NOMO-1 treated with DMSO at 0.1 percent for 48 hours (cell line): ENCODE results near the gene ABHD17B.

ENCODE experiments used
- DNase-seq: peaks from one replicate; lab custom pipeline; 2025; ENCODE audit not compliant: unreplicated experiment; lab: John Stamatoyannopoulos, UW

Gene ABHD17B

GRCh38 chr9:71879644-71880174 is 31.3 kb downstream of the ABHD17B start:
- DNase-seq = no peak

GRCh38 chr9:71878327-71879274 is 32.4 kb downstream of the ABHD17B start:
- DNase-seq = no peak

GRCh38 chr9:71876829-71877228 is 34.2 kb downstream of the ABHD17B start:
- DNase-seq = no peak

GRCh38 chr9:71876106-71876505 is 34.9 kb downstream of the ABHD17B start:
- DNase-seq = no peak

- DNase-seq = no peak
Measured at GRCh38 chr9:71875345-71875744, 35.6 kb downstream of the ABHD17B start.

GRCh38 chr9:71863631-71864030 is 47.4 kb downstream of the ABHD17B start:
- DNase-seq = no peak

- no peak for DNase-seq
Measured at GRCh38 chr9:71861618-71862017, 49.4 kb downstream of the ABHD17B start.

- DNase-seq = no peak
Measured at GRCh38 chr9:71859939-71860338, 51.1 kb downstream of the ABHD17B start.

GRCh38 chr9:71858812-71859211 is 52.2 kb downstream of the ABHD17B start:
- DNase-seq = no peak

GRCh38 chr9:71858102-71858798 is 52.7 kb downstream of the ABHD17B start:
- no peak for DNase-seq

- DNase-seq = no peak
Measured at GRCh38 chr9:71857159-71857558, 53.8 kb downstream of the ABHD17B start.

- DNase-seq = no peak
Measured at GRCh38 chr9:71854811-71855210, 56.2 kb downstream of the ABHD17B start.

- DNase-seq = no peak
Measured at GRCh38 chr9:71853084-71853483, 57.9 kb downstream of the ABHD17B start.

GRCh38 chr9:71850996-71851395 is 60.0 kb downstream of the ABHD17B start:
- no peak for DNase-seq

- no peak for DNase-seq
Measured at GRCh38 chr9:71847892-71848291, 63.1 kb downstream of the ABHD17B start.

- DNase-seq = no peak
Measured at GRCh38 chr9:71844808-71845207, 66.2 kb downstream of the ABHD17B start.

GRCh38 chr9:71839668-71840067 is 71.3 kb downstream of the ABHD17B start:
- no peak for DNase-seq

GRCh38 chr9:71835596-71835995 is 75.4 kb downstream of the ABHD17B start:
- no peak for DNase-seq

- no peak for DNase-seq
Measured at GRCh38 chr9:71830929-71831328, 80.1 kb downstream of the ABHD17B start.

- no peak for DNase-seq
Measured at GRCh38 chr9:71830153-71830552, 80.8 kb downstream of the ABHD17B start.

GRCh38 chr9:71826279-71826678 is 84.7 kb downstream of the ABHD17B start:
- DNase-seq = no peak

GRCh38 chr9:71824257-71824656 is 86.7 kb downstream of the ABHD17B start:
- peak; percentile 3 for DNase-seq
